Ammon's horn (tissue), 1 donor: ENCODE measurements around the gene TMEM232.
"Not testable (repeated sequence)": the region's sequence is repeated elsewhere in the genome, so short reads cannot be mapped to it uniquely, and the experiment has no call there.

Experiments used
- DNase-seq: peaks from one replicate; pipeline ENCODE4 v3.0.0-alpha.2; 2016; ENCODE audit warnings: low spot score

The TMEM232 gene

DNA sequence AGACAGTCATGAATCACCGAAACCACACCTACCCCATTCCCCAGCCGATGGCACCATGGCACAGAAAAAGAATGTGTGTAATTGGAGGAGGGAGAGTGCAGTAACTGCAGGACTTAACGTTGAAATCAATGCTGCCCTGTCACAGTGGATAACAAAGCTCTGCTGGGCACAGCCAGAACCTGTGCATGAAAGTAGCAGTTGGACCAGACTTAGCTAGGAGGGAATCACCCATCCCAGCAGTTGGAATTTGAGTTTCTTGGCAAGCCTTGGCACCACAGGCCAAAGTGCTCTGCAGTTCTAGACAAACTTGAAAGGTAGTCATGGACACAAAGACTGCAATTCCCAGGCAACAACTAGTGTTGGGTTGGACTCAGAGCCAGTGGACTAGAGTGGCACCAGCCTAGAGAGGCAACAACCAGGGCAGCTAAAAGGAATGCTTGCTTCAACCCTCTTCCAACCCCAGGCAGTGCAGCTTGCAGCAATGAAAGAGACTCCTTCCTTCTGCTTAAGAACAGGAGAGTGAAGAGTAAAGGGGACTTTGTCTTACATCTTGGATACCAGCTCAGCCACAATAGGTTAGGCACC is 19.1 kb downstream of the TMEM232 start:
- DNase-seq = no peak

DNA sequence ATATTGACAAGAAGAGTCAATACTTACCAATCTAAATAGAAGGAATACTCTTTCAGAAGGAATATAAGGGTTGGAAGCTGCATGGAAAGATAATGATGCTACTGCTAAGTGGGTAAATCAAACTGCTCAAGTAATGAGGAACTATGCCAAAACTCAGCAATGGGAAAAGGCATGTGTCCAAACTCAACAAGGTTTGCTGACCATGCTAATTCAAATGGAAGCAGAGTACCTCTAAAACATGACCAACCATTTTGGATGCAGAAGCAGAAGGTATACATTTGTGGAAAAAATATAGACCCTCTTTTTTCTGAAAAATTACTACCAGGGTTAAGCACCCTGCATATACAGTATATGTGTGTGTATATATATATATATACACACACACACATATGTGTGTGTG is 21.1 kb downstream of the TMEM232 start:
- no peak for DNase-seq

DNA sequence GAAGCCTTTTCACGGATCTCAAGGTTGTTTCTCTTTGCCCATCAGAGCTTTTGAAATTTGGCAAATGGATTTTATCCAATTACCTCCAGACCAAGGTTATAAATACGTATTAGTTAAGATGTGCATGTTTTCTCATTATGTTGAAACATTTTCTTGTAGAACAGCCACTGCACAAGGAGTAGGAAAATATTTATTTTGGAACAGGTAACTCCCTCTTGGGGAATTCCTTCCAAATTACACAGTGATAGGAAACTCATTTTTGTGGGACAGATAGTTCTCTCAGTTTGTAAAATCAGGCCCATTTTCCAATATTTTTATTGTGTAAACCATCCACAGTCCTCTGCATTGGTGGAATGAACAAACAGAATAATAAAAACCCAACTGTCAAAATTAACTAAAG is 23.0 kb downstream of the TMEM232 start:
- DNase-seq = no peak

DNA sequence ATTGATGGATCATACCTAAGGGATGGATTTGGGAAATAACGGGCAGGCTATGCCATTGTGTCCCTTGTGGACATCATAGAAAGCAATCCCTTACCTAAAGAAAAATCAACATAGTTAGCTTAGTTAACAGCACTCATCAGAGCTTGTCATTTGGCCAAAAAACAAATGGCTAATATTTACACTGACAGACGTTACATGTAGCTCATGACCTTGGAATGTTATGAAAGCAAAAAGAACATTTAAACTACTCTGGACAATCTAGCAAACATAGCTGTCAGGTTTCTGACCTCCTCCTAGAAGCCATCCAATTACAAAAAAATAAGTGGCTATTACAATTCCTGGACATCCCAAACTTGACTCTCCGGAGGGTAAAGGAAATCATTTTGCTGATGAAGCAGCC is 23.8 kb downstream of the TMEM232 start:
- no peak for DNase-seq

DNA sequence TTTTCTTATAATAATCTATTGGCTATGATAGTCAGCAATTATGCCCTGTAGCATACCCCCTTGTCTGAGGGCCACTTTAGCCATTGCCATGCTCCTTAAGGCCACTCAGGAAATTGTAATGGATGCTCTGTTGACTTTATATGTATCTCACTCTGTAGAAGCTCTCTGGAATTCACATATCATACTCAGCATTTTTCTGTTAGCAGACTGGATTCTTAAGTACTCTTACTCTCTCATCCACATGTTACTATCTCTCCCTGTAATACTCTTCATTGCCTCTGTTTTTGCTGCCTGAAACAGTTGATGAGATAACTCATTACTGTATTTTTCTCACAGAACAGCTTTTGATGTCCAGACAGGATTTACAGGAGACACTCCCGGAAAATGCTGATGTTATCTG is 24.2 kb downstream of the TMEM232 start:
- DNase-seq = no peak

DNA sequence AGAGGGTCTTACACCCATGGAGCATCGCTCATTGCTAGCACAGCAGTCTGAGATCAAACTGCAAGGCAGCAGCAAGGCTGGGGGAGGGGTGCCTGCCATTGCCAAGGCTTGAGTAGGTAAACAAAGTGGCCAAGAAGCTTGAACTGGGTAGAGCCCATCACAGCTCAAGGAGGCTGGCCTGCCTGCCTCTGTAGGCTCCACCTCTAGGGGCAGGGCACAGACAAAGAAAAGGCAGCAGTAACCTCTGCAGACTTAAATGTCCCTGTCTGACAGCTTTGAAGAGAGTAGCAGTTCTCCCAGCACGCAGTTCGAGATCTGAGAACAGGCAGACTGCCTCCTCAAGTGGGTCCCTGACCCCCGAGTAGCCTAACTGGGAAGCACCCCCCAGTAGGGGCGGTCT is 33.8 kb downstream of the TMEM232 start:
- not testable (repeated sequence) for DNase-seq

DNA sequence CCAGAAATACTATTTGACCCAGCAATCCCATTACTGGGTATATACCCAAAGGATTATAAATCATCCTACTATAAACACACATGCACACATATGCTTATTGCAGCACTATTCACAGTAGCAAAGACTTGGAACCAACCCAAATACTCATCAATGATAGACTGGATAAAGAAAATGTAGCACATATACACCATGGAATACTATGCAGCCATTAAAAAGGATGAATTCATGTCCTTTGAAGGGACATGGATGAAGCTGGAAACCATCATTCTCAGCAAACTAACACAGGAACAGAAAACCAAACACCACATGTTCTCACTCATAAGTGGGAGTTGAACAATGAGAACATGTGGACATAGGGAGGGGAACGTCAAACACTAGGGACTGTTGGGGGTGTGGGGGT is 35.9 kb downstream of the TMEM232 start:
- DNase-seq = not testable (repeated sequence)

DNA sequence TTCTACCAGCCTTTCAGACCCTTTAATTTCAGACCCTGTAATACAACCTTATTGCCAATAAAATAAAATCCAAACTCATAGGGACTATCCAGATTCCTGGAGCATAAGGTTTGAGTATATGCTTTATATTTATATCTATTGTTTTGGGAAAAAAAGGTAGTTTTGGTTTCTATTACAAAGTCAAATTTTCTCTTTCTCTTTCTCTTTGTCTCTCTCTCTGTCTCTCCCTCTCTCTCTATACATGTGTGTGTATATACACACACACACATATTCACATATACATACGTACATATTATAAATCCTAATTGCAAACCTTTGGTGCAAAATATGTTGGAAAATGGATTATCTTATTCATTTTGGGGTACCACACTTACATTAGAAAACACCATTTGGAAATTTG is 39.0 kb downstream of the TMEM232 start:
- DNase-seq = no peak

DNA sequence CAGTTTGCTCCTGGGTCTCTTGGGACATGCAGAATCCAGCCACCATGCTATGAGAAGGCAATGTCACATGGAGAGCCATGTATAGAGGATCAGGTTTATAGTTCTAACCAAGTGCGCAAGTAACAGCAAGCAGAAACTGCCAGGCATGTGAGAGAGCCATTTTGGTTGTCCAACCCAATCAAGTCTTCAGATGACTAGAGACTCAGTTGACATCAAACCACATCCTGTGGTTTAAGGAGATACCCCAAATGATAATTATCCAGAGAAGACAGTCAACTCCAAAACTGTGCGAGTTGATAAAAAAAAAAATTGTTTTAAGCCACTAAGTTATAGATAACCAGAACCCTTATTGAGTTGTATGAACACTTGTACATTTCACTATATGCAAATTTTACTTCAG is 40.2 kb downstream of the TMEM232 start:
- DNase-seq = no peak

DNA sequence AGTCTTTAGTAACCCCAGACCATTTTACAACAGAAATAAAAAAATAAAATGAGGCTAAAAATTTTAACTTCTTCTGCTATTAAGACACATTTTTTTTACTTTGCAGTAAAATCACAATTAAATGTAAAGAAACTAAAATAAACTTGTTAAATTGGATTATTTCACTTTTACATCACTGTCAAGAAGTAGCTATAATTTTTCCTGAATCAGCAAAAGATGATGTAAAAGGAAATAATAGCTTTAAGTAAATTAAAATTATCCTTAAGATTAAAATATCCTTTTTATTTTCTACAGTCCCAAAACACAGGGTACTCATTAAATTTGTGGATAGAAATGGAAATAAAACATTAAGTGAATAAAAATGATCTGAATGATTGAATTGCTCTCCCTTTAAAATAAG is 44.5 kb downstream of the TMEM232 start:
- DNase-seq = no peak

DNA sequence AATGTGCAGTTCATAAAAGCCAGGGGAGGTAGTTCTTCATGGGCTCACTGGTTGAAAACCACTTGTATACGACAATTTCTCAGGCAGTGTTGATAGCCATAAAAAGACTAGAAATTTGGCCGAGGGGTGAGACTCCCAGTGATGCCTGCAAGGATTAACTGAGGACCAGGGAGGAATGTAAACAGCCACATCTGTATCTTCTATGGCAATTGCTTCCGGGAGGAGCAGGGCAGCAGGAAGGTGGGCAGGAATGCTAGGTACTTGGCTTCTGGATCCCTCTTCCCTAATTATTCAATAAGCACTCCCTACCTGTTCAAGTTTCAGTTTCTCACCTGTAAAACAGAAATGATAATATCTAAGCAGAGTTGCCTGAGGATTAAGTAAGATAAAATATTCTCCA is 45.4 kb downstream of the TMEM232 start:
- DNase-seq = no peak

DNA sequence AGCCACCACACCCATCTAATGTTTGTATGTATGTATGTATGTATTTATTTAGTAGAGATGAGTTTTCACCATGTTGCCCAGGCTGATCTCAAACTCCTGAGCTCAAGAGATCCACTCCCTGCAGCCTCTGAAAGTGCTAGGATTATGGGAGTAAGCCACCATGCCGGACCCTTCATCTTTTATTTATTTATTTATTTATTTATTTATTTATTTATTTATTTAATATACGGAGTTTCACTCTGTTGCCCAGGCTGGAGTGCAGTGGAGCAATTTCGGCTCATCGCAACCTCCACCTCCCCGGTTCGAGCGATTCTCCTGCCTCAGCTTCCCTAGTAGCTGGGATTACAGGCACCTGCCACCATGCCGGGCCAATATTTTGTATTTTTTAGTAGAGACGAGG is 49.9 kb downstream of the TMEM232 start:
- not testable (repeated sequence) for DNase-seq

DNA sequence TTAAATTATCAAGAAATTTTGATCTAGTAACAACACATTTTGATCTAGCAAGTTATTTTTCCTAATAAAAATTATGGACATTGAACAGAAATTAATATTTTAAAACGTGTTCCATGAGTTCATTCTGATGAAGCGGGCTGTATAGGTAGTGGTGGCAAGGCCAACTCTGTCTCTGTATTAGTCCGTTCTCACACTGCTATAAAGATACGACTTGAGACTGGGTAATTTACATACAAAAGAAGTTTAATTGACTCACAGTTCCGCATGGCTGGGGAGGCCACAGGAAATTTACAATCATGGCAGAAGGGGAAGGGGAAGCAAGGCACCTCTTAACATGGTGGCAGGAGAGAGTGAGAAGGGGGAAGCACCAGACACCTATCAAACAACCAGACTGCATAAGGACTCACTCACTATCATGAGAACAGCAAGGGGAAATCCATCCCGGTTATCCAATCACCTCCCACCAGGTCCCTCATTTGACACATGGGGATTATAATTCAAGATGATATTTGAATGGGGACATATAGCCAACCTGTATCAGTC is 61.2 kb downstream of the TMEM232 start:
- no peak for DNase-seq

DNA sequence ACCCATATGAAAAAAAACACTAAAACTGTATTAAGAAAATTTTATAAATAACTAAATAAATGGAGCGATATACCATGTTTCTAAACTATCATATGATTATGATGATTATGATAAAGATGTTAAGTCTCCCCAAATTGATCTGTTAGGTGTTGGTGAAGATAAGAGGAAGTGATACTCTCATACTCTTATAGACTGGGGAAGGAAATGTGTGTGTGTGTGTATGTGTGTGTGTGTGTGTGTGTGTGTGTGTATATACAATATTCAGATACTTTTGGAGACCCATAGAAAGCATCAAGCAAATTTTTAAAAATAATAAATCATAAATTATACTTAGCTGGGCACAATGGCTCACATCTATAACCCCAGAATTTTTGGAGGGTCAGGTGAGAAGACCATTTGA is 62.9 kb downstream of the TMEM232 start:
- no peak for DNase-seq

DNA sequence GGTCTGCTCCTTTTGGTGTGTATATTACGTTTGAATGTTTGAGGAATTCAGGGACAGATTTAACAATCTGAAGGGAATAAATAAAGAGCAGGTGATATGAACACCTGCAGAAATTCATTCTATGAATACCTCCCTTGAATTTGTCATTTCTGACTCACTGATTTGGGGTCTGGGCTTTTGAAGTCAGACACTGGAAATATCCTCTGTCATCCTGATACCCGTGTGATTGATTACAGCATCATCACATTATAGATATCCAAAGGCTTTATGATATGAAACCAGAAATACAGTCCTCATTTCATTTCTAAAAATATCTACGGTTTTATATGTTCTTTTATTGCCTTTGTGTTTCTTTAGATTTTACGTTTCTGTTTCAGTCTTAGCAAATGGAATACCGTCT is 68.5 kb downstream of the TMEM232 start:
- no peak for DNase-seq

DNA sequence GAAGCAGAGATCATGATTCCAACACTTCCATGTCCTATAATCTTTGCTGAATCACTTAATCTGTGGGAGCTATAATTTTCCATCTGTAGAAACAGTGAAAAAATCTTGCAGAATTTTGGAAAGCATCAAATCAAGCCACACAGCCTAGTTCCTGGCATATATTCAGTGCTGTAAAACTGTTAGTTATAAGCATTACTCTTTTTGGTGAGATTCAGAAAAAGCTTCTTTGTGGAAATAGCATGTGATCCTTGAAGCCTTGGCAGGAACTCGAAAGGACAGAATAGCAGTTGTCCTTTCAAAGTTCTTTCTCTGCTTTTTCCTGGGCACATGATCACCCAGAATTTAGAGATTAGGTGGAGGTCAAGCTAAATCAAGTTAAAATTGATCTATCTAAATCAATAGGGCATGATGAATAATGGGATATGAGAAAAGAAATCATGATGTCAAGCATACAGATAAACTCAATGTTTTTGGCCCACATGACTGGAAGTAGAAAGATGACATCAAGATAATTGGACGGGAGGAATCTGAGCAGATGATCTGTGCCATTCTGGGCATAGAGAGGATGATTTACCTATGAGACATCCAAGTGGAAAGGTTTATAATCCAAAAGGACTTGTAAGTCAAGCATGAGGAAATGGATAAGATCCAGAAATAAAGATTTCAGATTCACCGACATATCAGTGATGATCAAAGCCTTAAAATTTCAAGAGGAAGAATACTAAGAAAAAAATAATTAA is 73.1 kb downstream of the TMEM232 start:
- DNase-seq = peak; percentile 15

DNA sequence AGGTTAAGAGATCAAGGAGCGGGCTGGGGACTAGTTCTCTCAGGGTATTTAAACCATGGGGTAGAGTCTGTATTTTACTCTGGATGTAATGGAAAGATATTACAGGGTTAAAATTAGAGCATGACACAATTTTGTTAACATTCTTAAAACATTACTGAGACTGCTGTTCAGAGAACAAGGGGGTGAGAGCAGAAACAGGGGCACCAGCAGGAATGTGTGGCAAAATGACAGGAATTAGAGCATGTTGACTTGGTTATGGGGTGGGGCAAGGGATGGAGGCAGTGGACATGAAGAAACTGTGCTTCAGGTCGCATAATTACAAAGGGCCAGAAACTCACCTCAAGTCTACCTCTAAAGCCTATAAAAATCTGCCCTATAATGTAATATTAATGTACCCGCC is 75.0 kb downstream of the TMEM232 start:
- no peak for DNase-seq

DNA sequence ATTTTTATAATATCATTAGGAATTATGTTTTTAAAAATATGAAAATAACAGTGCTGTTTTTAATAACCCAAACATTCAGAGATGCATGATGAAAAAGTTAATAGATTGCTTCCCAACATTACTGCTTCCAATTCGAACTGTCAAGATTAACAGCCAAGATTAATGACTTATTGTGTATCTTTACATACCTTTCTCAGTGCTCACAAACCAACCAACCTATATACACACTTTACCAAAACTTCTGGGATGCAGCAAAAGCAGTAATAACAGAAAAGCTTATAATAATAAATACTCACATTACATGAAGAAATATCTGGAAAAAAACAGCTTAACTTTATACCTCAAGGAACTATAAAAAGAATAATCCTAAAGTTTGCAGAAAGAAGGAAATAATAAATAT is 82.1 kb downstream of the TMEM232 start:
- no peak for DNase-seq

DNA sequence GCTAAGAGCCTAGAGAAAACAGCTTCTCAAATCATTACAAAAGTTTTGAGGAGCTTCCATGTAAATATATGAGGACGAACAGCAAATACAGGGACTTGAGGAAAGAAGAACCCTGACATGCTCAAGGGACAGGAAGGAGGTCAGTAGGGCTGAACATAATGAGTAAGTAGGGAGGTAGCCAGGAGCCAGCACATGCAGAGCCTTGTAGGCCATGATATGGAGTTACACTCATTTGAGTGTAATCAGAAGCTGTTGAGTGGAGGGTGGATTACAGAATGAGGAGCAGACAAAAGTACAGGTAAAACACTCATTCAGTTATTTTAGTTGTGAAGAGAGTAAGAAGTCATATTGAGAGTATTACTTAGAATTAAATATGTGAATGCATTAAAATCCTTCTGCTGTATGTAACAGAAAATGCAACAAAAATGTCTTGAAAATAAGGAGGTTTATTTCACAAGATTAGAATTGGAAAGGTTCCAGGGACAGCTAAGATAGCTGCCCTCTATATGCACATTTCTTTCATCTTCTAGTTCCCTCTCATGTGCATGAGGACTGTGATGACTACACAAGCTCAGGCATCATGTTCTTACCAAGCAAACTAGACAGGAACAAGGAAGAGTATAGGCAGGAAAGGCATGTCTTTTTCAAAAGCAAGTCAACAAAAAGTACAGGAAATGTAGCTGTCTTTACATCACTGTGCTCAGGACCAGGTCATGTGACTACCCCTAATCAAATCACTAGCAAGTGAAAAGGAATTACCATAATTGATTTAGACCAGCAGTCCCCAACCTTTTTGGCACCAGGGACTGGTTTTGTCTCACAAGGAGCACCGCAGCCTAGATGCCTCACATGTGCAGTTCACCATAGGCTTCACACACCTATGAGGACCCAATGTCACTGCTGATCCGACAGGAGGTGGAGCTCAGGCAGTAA is 87.2 kb downstream of the TMEM232 start:
- DNase-seq = no peak

DNA sequence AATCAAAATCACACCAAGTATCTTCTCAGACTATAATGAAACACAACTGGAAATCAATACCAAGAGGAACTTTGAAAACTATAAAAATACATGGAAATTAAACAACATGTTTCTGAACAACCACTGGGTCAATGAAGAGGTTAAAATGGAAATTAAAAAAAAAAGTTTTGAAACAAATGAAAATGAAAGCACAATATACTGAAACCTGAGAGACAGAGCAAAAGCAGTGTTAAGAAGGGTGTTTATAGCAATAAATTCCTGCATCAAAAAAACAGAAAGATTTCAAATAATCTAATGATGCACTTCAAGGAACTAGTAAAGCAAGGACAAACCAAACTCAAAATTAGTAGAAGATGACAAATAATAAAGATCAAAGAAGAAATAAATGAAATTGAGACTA is 92.0 kb downstream of the TMEM232 start:
- no peak for DNase-seq

DNA sequence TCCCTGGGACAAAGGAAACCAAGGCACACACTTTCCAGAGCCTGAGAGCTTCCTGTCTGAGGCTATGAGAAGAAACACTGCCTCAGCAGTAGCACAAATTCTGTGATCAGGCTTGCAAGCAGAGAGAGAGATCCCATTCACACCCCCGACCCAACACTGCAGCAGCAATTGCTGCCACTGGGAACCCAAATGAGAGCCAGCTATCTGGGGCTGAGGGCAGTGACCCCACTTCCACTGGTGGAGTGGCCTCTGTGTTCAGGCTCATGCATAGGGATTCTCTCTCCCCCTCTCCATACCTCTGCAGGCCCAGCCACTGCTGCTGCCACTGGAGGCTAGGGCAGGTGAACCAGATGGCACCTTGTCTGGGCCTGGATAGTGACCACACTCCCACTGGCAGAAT is 95.2 kb downstream of the TMEM232 start:
- no peak for DNase-seq

DNA sequence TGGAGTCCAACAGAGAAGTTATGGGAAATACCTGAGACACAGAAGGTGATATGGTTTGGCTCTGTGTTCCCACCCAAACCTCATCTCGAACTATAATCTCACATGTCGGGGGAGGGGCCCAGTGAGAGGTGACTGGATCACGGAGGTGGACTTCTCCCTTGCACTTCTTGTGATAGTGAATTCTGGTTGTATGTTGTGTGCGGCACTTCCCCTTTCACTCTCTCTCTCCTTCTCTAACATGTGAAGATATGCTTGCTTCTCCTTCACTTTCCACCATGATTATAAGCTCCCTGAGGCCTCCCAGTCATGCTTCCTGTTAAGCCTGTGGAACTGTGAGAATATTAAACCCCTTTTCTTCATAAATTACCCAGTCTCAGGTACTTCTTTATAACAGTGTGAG is 96.1 kb downstream of the TMEM232 start:
- DNase-seq = no peak
